HS-5 (cell line): ENCODE results near the gene CA9.

Experiments
- DNase-seq: peaks from one replicate; pipeline ENCODE4 v3.0.0-alpha.2; 2012; ENCODE audit warnings: low read depth

CA9 gene

GRCh38 chr9:35675732-35676392 is 2.1 kb downstream of the CA9 start:
- DNase-seq, result no peak

- DNase-seq, result no peak
These were observed 5.4 kb downstream of the CA9 start for GRCh38 chr9:35679091-35679490.

GRCh38 chr9:35679766-35680330 is 6.1 kb downstream of the CA9 start:
- no peak for DNase-seq

- no peak for DNase-seq
These were observed 6.8 kb downstream of the CA9 start for GRCh38 chr9:35680331-35681105.

- DNase-seq, result no peak
These were observed 7.7 kb downstream of the CA9 start for GRCh38 chr9:35681341-35682002.

- DNase-seq, result no peak
These were observed 8.3 kb downstream of the CA9 start for GRCh38 chr9:35682051-35682450.

- DNase-seq, result no peak
These were observed 9.0 kb downstream of the CA9 start for GRCh38 chr9:35682520-35683315.

GRCh38 chr9:35683323-35683722 is 9.6 kb downstream of the CA9 start:
- DNase-seq, result no peak

GRCh38 chr9:35684921-35685320 is 11.2 kb downstream of the CA9 start:
- DNase-seq, result no peak

GRCh38 chr9:35685506-35685905 is 11.8 kb downstream of the CA9 start:
- DNase-seq, result no peak

- DNase-seq, result no peak
These were observed 12.8 kb downstream of the CA9 start for GRCh38 chr9:35686222-35687203.

- no peak for DNase-seq
These were observed 13.6 kb downstream of the CA9 start for GRCh38 chr9:35687306-35687705.

GRCh38 chr9:35687972-35688557 is 14.3 kb downstream of the CA9 start:
- no peak for DNase-seq

- peak; percentile 75 for DNase-seq
These were observed 15.1 kb downstream of the CA9 start for GRCh38 chr9:35688558-35689541.

GRCh38 chr9:35689542-35690293 is 16.0 kb downstream of the CA9 start, which contains the start of gene TPM2:
TSS of gene TPM2 (minus strand) at chr9:35689925. CDS start at chr9:35689817, 108 bp downstream.
- DNase-seq, result no peak

- no peak for DNase-seq
These were observed 16.5 kb downstream of the CA9 start for GRCh38 chr9:35690294-35690613.

- no peak for DNase-seq
These were observed 17.0 kb downstream of the CA9 start for GRCh38 chr9:35690614-35691333.

GRCh38 chr9:35691334-35691650 is 17.6 kb downstream of the CA9 start:
- DNase-seq, result no peak
